Measurements from ENCODE around the gene DHRS4. TPM values are rescaled to one million over a fixed set of nuclear protein-coding genes. Genes with fewer than 3 reads are reported as not detected.

DHRS4 gene
- total and polyA plus RNA-seq, 11 donors = 20.3 to 76.3 (median 32.2) TPM

GRCh38 chr14:23935158-23935557, 18.4 kb upstream of the DHRS4 start:
- no peaks in the 10 kb centered on the region for H3K9me3 ChIP-seq
- DNase-seq = no peak
- TF ChIP-seq POLR2A (IDR thresholded peaks at IDR 0.05) (no peak), CTCF (IDR thresholded peaks at IDR 0.05) (no peak)
- no peak overlapping the region for H3K27ac ChIP-seq
- peaks cover 0 to 6% (median 0%) of the 10 kb centered on the region in 12 donors for H3K4me1 ChIP-seq
- H3K36me3 ChIP-seq = peaks cover 0 to 11% (median 8%) of the 10 kb centered on the region in 9 donors
- no peak overlapping the region for H3K4me3 ChIP-seq
- no peaks in the 10 kb centered on the region for H3K27me3 ChIP-seq
- intact Hi-C loops (cut with DNase I) = loop anchor here in 1 of 10 donors (10.0 kb wide), 1 partner anchor 210 kb away; no protein-coding TSS in a partner anchor
- ATAC-seq = no peak
- WGBS, 4 donors = 73 to 86% (median 78%) methylated on average over 1 of the region's 1 CpG

- ATAC-seq (no peak), DNase-seq (no peak)
- Histone ChIP-seq H3K27me3 (no peaks in the 10 kb centered on the region), H3K9me3 (no peaks in the 10 kb centered on the region), H3K4me3 (no peak overlapping the region), H3K27ac (no peak overlapping the region), H3K36me3 (peaks cover 0 to 20% (median 15%) of the 10 kb centered on the region in 9 donors), H3K4me1 (peaks cover 0 to under 1% (median 0%) of the 10 kb centered on the region in 12 donors)
- 76 to 82% (median 79%) methylated on average over 7 of the region's 7 CpGs for WGBS, 4 donors
- TF ChIP-seq CTCF (IDR thresholded peaks at IDR 0.05) (no peak), POLR2A (IDR thresholded peaks at IDR 0.05) (no peak)
- intact Hi-C loops (cut with DNase I) = loop anchor here in 1 of 10 donors (10.0 kb wide), 1 partner anchor 211 kb away; no protein-coding TSS in a partner anchor
Measured at GRCh38 chr14:23936084-23936829, 17.3 kb upstream of the DHRS4 start.

GRCh38 chr14:23937203-23937602, 16.4 kb upstream of the DHRS4 start:
- no peaks in the 10 kb centered on the region for H3K9me3 ChIP-seq
- H3K4me1 ChIP-seq = no peaks in the 10 kb centered on the region
- no peak for ATAC-seq
- 68 to 89% (median 80%) methylated on average over 2 of the region's 2 CpGs for WGBS, 4 donors
- DNase-seq = no peak
- H3K4me3 ChIP-seq = no peak overlapping the region
- peaks cover 0 to 20% (median 15%) of the 10 kb centered on the region in 9 donors for H3K36me3 ChIP-seq
- no peak for TF ChIP-seq CTCF (IDR thresholded peaks at IDR 0.05)
- no peak for TF ChIP-seq POLR2A (IDR thresholded peaks at IDR 0.05)
- no peaks in the 10 kb centered on the region for H3K27me3 ChIP-seq
- no peak overlapping the region for H3K27ac ChIP-seq
- intact Hi-C loops (cut with DNase I) = loop anchor here in 1 of 10 donors (10.0 kb wide), 1 partner anchor 212 kb away; no protein-coding TSS in a partner anchor

- 86 to 93% (median 90%) methylated on average over 1 of the region's 1 CpG for WGBS, 4 donors
- no peak for ATAC-seq
Measured at GRCh38 chr14:23938823-23939222, 14.7 kb upstream of the DHRS4 start.

More at GRCh38 chr14:23938823-23939222, 14.7 kb upstream of the DHRS4 start:
- peaks cover 0 to 20% (median 15%) of the 10 kb centered on the region in 9 donors for H3K36me3 ChIP-seq
- no peak overlapping the region for H3K27ac ChIP-seq
- TF ChIP-seq CTCF (IDR thresholded peaks at IDR 0.05) (no peak), POLR2A (IDR thresholded peaks at IDR 0.05) (no peak)
- no peak overlapping the region for H3K4me3 ChIP-seq
- no peak for DNase-seq
- H3K4me1 ChIP-seq = peaks cover 0 to 1% (median 0%) of the 10 kb centered on the region in 12 donors
- H3K9me3 ChIP-seq = no peaks in the 10 kb centered on the region
- intact Hi-C loops (cut with DNase I) = loop anchor here in 1 of 10 donors (10.0 kb wide), 1 partner anchor 214 kb away; no protein-coding TSS in a partner anchor
- H3K27me3 ChIP-seq = no peaks in the 10 kb centered on the region

All from heart left ventricle (tissue), 16 donors.